ENCODE data around the gene ATP8B3. TPM values are rescaled to one million over a fixed set of nuclear protein-coding genes. Genes with fewer than 3 reads are reported as not detected.

The ATP8B3 gene
- polyA plus RNA-seq, 2 of the 4 experiments (the other 2 are of a cell fraction): 2.7 to 3.9 TPM

DNA sequence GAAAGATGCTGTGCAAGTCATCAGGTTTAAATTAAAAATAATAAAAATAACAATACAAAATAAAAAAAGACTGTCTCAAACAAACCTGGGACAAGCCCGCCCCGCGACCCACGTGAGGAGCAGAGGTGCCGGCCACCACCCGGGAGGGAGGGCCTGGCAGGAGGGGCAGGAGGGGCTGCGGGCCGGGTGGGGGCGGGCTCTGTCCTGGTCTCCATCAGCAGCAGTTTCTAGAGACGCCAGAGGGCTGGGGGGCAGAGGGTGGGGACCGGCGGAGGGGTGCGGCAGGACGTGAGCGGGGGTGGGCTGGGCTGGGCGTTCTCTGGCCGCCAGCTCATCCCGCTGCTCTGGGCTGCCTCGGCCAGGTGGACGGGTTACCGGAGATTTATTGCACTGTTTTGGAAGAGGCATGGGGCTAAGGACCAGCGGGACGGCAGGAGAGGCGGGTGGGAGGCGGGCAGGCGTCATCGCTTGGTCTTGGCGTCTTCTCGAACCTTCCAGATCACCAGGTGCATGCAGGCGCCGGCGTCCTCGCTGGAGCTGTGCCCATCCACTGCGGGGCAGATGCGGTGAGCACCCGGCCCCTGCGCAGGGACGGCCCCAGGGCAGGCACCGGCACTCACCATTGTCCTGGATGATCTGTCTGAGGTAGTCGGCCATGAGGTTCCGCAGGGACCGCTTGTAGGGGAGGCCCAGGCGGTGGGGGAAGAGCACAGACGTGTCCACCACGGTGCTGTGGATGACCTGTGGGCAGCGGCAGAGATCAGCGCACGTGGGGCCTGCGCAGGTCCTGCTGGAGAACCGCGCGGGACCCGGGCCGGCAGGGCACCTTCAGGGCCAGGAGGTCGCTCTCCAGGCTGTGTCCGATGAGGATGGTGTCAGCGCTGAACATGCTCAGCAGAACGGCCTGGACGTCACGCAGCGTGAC is 3.8 kb upstream of the ATP8B3 start:
- ChIA-PET POLR2A (no interaction called here), CTCF (interaction anchor here (1.7 to 3.7 kb wide), 2 partner anchors 11 to 270 kb away, joined by 5 to 29 read pairs; no protein-coding TSS in a partner anchor)
- FAIRE-seq (no peak), DNase-seq (ENCODE audit: low read depth in 1 of 2, low spot score in 1 of 2) (no peak), ATAC-seq (no peak)
- TF ChIP-seq KDM1A (IDR thresholded peaks at IDR 0.05; ENCODE audit: low read depth): no peak
- TF ChIP-seq FOSB (CRISPR knock-in tag; IDR thresholded peaks at IDR 0.05): no peak
- no peak for TF ChIP-seq RFX5 (IDR thresholded peaks at IDR 0.05)
- no peak for TF ChIP-seq CTCF (IDR thresholded peaks at IDR 0.05)
- no peak for TF ChIP-seq TFCP2L1 (CRISPR knock-in tag; IDR thresholded peaks at IDR 0.05)
- TF ChIP-seq NR3C1 (IDR thresholded peaks at IDR 0.05): no peak
- no peak for TF ChIP-seq HOXA7 (CRISPR knock-in tag; IDR thresholded peaks at IDR 0.05)
- no peak for TF ChIP-seq RAD21 (conservative IDR thresholded peaks at IDR 0.05 in 1 of 2, IDR thresholded peaks at IDR 0.05 in 1 of 2)
- no peak for TF ChIP-seq BHLHE40 (IDR thresholded peaks at IDR 0.05; ENCODE audit: low read depth, low read length)
- TF ChIP-seq ZSCAN20 (CRISPR knock-in tag; IDR thresholded peaks at IDR 0.05): no peak
- TF ChIP-seq, protein P1, sequence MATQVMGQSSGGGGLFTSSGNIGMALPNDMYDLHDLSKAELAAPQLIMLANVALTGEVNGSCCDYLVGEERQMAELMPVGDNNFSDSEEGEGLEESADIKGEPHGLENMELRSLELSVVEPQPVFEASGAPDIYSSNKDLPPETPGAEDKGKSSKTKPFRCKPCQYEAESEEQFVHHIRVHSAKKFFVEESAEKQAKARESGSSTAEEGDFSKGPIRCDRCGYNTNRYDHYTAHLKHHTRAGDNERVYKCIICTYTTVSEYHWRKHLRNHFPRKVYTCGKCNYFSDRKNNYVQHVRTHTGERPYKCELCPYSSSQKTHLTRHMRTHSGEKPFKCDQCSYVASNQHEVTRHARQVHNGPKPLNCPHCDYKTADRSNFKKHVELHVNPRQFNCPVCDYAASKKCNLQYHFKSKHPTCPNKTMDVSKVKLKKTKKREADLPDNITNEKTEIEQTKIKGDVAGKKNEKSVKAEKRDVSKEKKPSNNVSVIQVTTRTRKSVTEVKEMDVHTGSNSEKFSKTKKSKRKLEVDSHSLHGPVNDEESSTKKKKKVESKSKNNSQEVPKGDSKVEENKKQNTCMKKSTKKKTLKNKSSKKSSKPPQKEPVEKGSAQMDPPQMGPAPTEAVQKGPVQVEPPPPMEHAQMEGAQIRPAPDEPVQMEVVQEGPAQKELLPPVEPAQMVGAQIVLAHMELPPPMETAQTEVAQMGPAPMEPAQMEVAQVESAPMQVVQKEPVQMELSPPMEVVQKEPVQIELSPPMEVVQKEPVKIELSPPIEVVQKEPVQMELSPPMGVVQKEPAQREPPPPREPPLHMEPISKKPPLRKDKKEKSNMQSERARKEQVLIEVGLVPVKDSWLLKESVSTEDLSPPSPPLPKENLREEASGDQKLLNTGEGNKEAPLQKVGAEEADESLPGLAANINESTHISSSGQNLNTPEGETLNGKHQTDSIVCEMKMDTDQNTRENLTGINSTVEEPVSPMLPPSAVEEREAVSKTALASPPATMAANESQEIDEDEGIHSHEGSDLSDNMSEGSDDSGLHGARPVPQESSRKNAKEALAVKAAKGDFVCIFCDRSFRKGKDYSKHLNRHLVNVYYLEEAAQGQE (IDR thresholded peaks at IDR 0.05): no peak
- no peak for TF ChIP-seq HEYL (CRISPR knock-in tag; IDR thresholded peaks at IDR 0.05)
- TF ChIP-seq, protein P2, sequence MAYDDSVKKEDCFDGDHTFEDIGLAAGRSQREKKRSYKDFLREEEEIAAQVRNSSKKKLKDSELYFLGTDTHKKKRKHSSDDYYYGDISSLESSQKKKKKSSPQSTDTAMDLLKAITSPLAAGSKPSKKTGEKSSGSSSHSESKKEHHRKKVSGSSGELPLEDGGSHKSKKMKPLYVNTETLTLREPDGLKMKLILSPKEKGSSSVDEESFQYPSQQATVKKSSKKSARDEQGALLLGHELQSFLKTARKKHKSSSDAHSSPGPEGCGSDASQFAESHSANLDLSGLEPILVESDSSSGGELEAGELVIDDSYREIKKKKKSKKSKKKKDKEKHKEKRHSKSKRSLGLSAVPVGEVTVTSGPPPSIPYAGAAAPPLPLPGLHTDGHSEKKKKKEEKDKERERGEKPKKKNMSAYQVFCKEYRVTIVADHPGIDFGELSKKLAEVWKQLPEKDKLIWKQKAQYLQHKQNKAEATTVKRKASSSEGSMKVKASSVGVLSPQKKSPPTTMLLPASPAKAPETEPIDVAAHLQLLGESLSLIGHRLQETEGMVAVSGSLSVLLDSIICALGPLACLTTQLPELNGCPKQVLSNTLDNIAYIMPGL (CRISPR knock-in tag; IDR thresholded peaks at IDR 0.05; ENCODE audit: borderline replicate concordance): no peak
- TF ChIP-seq JUNB (IDR thresholded peaks at IDR 0.05): no peak
- no peak for TF ChIP-seq ATOH8 (CRISPR knock-in tag; IDR thresholded peaks at IDR 0.05; ENCODE audit: low read depth)
- Histone ChIP-seq H3K4me3 (no peak overlapping the region), H3K27ac (no peak overlapping the region), H3K9me3 (no peaks in the 10 kb centered on the region), H3K4me2 (no peak overlapping the region), H3K4me1 (peaks cover 13% of the 10 kb centered on the region)
- WGBS (ENCODE audit: missing lambda C conversion rate): 97% methylated on average over 43 of the region's 61 CpGs
